K562 (cell line): Measurements from ENCODE around the gene CTDSP1. TPM values are rescaled to one million over a fixed set of nuclear protein-coding genes. Genes with fewer than 3 reads are reported as not detected.
A peak's percentile ranks its signal among the peaks of the same experiment; 100 is the strongest.

Source experiments
- BHLHE40 ChIP-seq: IDR thresholded peaks from 2 replicates; pipeline ENCODE4 v1.6.1; 2011; ENCODE audit warnings: low read length, improper control_type of control experiment
- CCAR2 ChIP-seq: fragments of 200-400 bp; formaldehyde crosslinking; IDR thresholded peaks from 2 replicates; pipeline ENCODE4 v1.6.1; 2017; ENCODE audit warnings: mild to moderate bottlenecking, low read depth, low read length
- CCNT2 ChIP-seq: IDR thresholded peaks from 2 replicates; pipeline ENCODE4 v1.6.1; 2011; ENCODE audit warnings: borderline replicate concordance, low read depth, mild to moderate bottlenecking, moderate library complexity, mixed read lengths, low read length; ENCODE audit not compliant: insufficient read length; ENCODE audit errors: extremely low read depth
- CSDE1 ChIP-seq, 2 experiments: fragments of 450-650 bp; IDR thresholded peaks; 2 replicates each; pipeline ENCODE4 v1.6.1; 2016; ENCODE audit warnings: mild to moderate bottlenecking in 1 of 2
- GTF2E2 ChIP-seq: fragments of 200-800 bp; sonication (Bioruptor generic); IDR thresholded peaks from 2 replicates; pipeline ENCODE4 v1.6.1; 2016; ENCODE audit warnings: missing genetic modification characterization, missing compliant biosample characterization
- MGA ChIP-seq: fragments of 450-650 bp; IDR thresholded peaks from 2 replicates; pipeline ENCODE4 v1.6.1; 2016; ENCODE audit warnings: mild to moderate bottlenecking, moderate library complexity
- PRPF4 ChIP-seq: fragments of 200-400 bp; formaldehyde crosslinking; IDR thresholded peaks from one replicate; pipeline ENCODE4 v1.6.1; 2017; ENCODE audit warnings: low read length, low read depth, mild to moderate bottlenecking; ENCODE audit not compliant: insufficient read depth, poor library complexity, severe bottlenecking
- RBM22 ChIP-seq: fragments of 200-400 bp; formaldehyde crosslinking; IDR thresholded peaks from 2 replicates; pipeline ENCODE4 v1.6.1; 2018; ENCODE audit warnings: low read length, low read depth; ENCODE audit not compliant: poor library complexity, severe bottlenecking
- TGIF2 ChIP-seq: sonication (generic); formaldehyde crosslinking; IDR thresholded peaks from 2 replicates; pipeline ENCODE4 v1.8.1; 2022; ENCODE audit warnings: mild to moderate bottlenecking, missing genetic modification reagents, moderate library complexity
- XRCC4 ChIP-seq: IDR thresholded peaks from one replicate; pipeline ENCODE4 v1.6.1; 2011; ENCODE audit not compliant: insufficient read depth, insufficient read length; ENCODE audit errors: extremely low read depth
- ZBTB26 ChIP-seq: fragments of 450-650 bp; formaldehyde crosslinking; IDR thresholded peaks from 2 replicates; pipeline ENCODE4 v1.4.0; 2022; ENCODE audit warnings: missing genetic modification characterization
- polyA plus RNA-seq, 8 experiments: library from polyadenylated mRNA; depleted of rRNA in 4 of 8; stranded (reverse) in 5 of 8; unstranded in 3 of 8; fragments of >200 nt; fragmentation: Nextera tagmentation in 2 of 8; fragmentation: Illumina TruSeq in 1 of 8; extraction: Ambion mirVana in 2 of 8; extraction: Trizol in 1 of 8; gene quantifications; 2 replicates each; pipeline versions ENCODE4 v1.2.1 to v1.2.3, GENCODE V29; 2011 to 2014; ENCODE audit warnings: inconsistent platforms in 1 of 8, missing spikeins in 1 of 8
- total RNA-seq, 7 experiments: library from RNA; depleted of rRNA in 6 of 7; stranded (reverse); fragments of >200 nt in 6 of 7; fragmentation: Illumina TruSeq in 2 of 7; extraction: Trizol in 2 of 7; gene quantifications; 2 replicates each; pipeline versions ENCODE4 v1.2.1 to v1.2.3, GENCODE V29; 2011 to 2021; ENCODE audit warnings: low replicate concordance in 1 of 7
- TF ChIP-seq, protein P1 (sequence below): fragments of 250-450 bp; sonication (Bioruptor Pico); IDR thresholded peaks from 2 replicates; pipeline ENCODE4 v1.5.0; 2022; ENCODE audit warnings: mild to moderate bottlenecking

The CTDSP1 gene
- total and polyA plus RNA-seq, 9 of the 15 experiments (the other 6 are each of a cell fraction or from before 2014, with no cell fraction given): 2.4 to 74.8 (median 45.8) TPM

DNA sequence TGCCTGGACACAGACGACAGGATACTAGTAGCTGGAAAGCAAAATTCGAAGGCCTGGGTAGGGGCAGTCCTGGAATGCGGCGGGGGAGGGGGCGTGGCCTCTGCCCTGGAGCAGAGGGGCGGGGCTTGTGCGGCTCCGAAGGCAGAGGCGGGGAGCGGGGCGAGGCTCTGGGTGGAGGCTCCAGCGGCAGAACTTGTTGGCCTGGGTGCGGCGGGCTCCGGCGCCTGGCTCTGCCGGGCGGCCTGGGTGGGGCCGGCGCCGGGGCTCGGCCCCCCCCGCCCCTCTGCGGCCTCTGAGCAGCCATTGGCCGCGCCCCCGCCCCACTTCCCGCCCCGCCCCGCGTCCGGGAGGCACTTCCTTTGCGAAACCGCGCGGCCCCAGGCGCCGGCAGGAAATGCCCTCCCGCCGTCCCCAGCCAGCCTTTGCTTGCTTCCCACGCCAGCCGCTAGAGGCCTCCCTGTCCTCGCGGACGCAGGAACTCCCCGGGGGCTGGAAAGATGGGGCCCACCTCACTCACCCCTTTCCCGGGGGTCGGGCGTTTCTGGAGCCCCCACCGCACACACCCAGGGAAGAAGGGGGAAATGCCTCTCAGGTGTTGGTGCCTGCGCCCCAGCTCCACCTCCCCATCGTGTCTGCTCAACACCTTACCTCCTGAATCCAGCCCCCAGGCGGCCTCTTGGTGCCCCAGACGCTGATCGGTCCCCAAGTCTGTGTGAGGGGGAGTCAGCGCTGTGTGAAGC lies 6.7 kb downstream of the CTDSP1 start (continued):
- no peak for TF ChIP-seq PRPF4
- no peak for TF ChIP-seq CSDE1 (IDR thresholded peaks at IDR 0.05)
- no peak for TF ChIP-seq GTF2E2
- peak; percentile 85 for TF ChIP-seq RBM22
- no peak for TF ChIP-seq XRCC4
- TF ChIP-seq ZBTB26 (CRISPR knock-in tag): peak; percentile 64; the same call in 1 of the 2 replicates
- TF ChIP-seq, protein P1, sequence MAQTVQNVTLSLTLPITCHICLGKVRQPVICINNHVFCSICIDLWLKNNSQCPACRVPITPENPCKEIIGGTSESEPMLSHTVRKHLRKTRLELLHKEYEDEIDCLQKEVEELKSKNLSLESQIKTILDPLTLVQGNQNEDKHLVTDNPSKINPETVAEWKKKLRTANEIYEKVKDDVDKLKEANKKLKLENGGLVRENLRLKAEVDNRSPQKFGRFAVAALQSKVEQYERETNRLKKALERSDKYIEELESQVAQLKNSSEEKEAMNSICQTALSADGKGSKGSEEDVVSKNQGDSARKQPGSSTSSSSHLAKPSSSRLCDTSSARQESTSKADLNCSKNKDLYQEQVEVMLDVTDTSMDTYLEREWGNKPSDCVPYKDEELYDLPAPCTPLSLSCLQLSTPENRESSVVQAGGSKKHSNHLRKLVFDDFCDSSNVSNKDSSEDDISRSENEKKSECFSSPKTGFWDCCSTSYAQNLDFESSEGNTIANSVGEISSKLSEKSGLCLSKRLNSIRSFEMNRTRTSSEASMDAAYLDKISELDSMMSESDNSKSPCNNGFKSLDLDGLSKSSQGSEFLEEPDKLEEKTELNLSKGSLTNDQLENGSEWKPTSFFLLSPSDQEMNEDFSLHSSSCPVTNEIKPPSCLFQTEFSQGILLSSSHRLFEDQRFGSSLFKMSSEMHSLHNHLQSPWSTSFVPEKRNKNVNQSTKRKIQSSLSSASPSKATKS (CRISPR knock-in tag): no peak
- peak; percentile 37; the same call in 1 of the 2 replicates for TF ChIP-seq BHLHE40
- no peak for TF ChIP-seq CCAR2
- peak; percentile 85 for TF ChIP-seq CCNT2
- TF ChIP-seq MGA: 0 out of 2 replicates have a peak, but pooled peaks have one; percentile 2
- TF ChIP-seq TGIF2 (CRISPR knock-in tag): no peak
